IMR-90 (cell line): ENCODE measurements around the gene ORAI3. TPM values are rescaled to one million over a fixed set of nuclear protein-coding genes. Genes with fewer than 3 reads are reported as not detected.
A peak's percentile ranks its signal among the peaks of the same experiment; 100 is the strongest.

Experiments
- ATAC-seq: fragments of 200-7000 bp; cut with Tn5 transposase; 2 replicates; pipeline ENCODE4 v1.9.1; 2020; ENCODE audit warnings: low read depth, mild to moderate bottlenecking, moderate library complexity
- BruUV-seq: library from RNA; stranded (reverse); fragments of 400-500 nt; replicated peaks from 2 replicates; lab custom pipeline; 2021; lab: Mats Ljungman, UMichigan
- CTCF ChIA-PET: fragments of 300-600 bp; formaldehyde crosslinking; extraction: SDS; loops from one replicate; lab custom pipeline; 2021; ENCODE audit warnings: antibody characterized with exemption; lab: Yijun Ruan, JAX
- POLR2A ChIA-PET: fragments of 300-600 bp; sonication (Branson Sonifier 250); formaldehyde crosslinking; loops from one replicate; lab custom pipeline; 2022; ENCODE audit warnings: antibody characterized with exemption; ENCODE audit not compliant: unreplicated experiment; lab: Charles Lee
- DNase-seq: peaks from one replicate; pipeline ENCODE4 v3.0.0; 2013
- H2AFZ ChIP-seq: replicated peaks from 2 replicates; pipeline ENCODE3; 2013; ENCODE audit warnings: low read length, mild to moderate bottlenecking; ENCODE audit not compliant: poor library complexity
- H2AK5ac ChIP-seq: 2 replicates; pipeline ENCODE4 v1.6.1; 2013; ENCODE audit warnings: low read depth, low read length, inconsistent platforms
- H2AK9ac ChIP-seq: replicated peaks from 2 replicates; pipeline ENCODE3; 2013; ENCODE audit warnings: mild to moderate bottlenecking, low read depth, low read length, moderate library complexity; ENCODE audit not compliant: poor library complexity
- H2BK120ac ChIP-seq: 2 replicates; pipeline ENCODE4 v1.6.1; 2013; ENCODE audit warnings: low read depth, low read length, inconsistent platforms
- H2BK15ac ChIP-seq: 3 replicates; pipeline ENCODE4 v1.6.1; 2013; ENCODE audit warnings: low read depth, low read length, inconsistent platforms
- H2BK20ac ChIP-seq: 2 replicates; pipeline ENCODE4 v1.6.1; 2013; ENCODE audit warnings: low read depth, mild to moderate bottlenecking, inconsistent platforms, low read length, moderate library complexity
- H2BK5ac ChIP-seq: 2 replicates; pipeline ENCODE4 v1.6.1; 2013; ENCODE audit warnings: mild to moderate bottlenecking, low read depth, low read length, inconsistent platforms; ENCODE audit not compliant: poor library complexity, severe bottlenecking
- H3K14ac ChIP-seq: replicated peaks from 2 replicates; pipeline ENCODE4 v1.6.1; 2013; ENCODE audit warnings: low read depth, low read length, inconsistent platforms
- H3K18ac ChIP-seq: 2 replicates; pipeline ENCODE4 v1.6.1; 2013; ENCODE audit warnings: low read depth, low read length, control low read depth
- H3K23ac ChIP-seq: 2 replicates; pipeline ENCODE4 v1.6.1; 2013; ENCODE audit warnings: low read depth, low read length, inconsistent platforms
- H3K27ac ChIP-seq: 2 replicates; pipeline ENCODE4 v1.5.1; 2013; ENCODE audit warnings: mild to moderate bottlenecking, control low read depth, low read length; ENCODE audit not compliant: insufficient read depth
- H3K27me3 ChIP-seq: 2 replicates; pipeline ENCODE4 v1.6.1; 2013; ENCODE audit warnings: low read length; ENCODE audit not compliant: control insufficient read depth, insufficient read depth
- H3K36me3 ChIP-seq: 2 replicates; pipeline ENCODE4 v1.6.1; 2013; ENCODE audit warnings: low read length, mixed read lengths; ENCODE audit not compliant: control insufficient read depth, insufficient read depth
- H3K4ac ChIP-seq: 2 replicates; pipeline ENCODE4 v1.6.1; 2013; ENCODE audit warnings: low read depth, low read length, inconsistent platforms
- H3K4me1 ChIP-seq: 2 replicates; pipeline ENCODE4 v1.6.1; 2013; ENCODE audit warnings: low read length, mixed read lengths; ENCODE audit not compliant: control insufficient read depth, insufficient read depth
- H3K4me2 ChIP-seq: 2 replicates; pipeline ENCODE4 v1.6.1; 2013; ENCODE audit warnings: low read depth, mild to moderate bottlenecking, control low read depth, low read length, moderate library complexity
- H3K4me3 ChIP-seq: 2 replicates; pipeline ENCODE4 v1.5.1; 2013; ENCODE audit warnings: low read depth, mild to moderate bottlenecking, control low read depth, low read length, moderate library complexity; ENCODE audit not compliant: insufficient read depth
- H3K56ac ChIP-seq: 2 replicates; pipeline ENCODE4 v1.6.1; 2013; ENCODE audit warnings: low read length, inconsistent platforms; ENCODE audit not compliant: insufficient read depth; ENCODE audit errors: extremely low read depth
- H3K79me1 ChIP-seq, 2 experiments: 2 replicates each; pipeline ENCODE4 v1.6.1; 2013; ENCODE audit warnings: low read length in 2 of 2, inconsistent platforms in 1 of 2, low read depth in 1 of 2
- H3K9ac ChIP-seq: 2 replicates; pipeline ENCODE4 v1.6.1; 2013; ENCODE audit warnings: low read depth, low read length, control low read depth
- H3K9me1 ChIP-seq: 2 replicates; pipeline ENCODE4 v1.6.1; 2013; ENCODE audit warnings: low read length, inconsistent platforms; ENCODE audit not compliant: insufficient read depth
- H3K9me3 ChIP-seq: 2 replicates; pipeline ENCODE4 v1.6.1; 2013; ENCODE audit warnings: low read length; ENCODE audit not compliant: control insufficient read depth, insufficient read depth
- H4K20me1 ChIP-seq: 2 replicates; pipeline ENCODE4 v1.6.1; 2013; ENCODE audit warnings: low read length, inconsistent platforms; ENCODE audit not compliant: insufficient read depth
- H4K5ac ChIP-seq: 2 replicates; pipeline ENCODE4 v1.6.1; 2013; ENCODE audit warnings: mild to moderate bottlenecking, low read depth, low read length, control low read depth
- H4K8ac ChIP-seq, 2 experiments: 2 replicates each; pipeline ENCODE4 v1.6.1; 2013; ENCODE audit warnings: low read depth in 2 of 2, low read length in 2 of 2, control low read depth in 1 of 2, inconsistent platforms in 1 of 2
- H4K91ac ChIP-seq: 2 replicates; pipeline ENCODE4 v1.6.1; 2013; ENCODE audit warnings: low read depth, low read length, inconsistent platforms; ENCODE audit not compliant: insufficient read depth
- BHLHE40 ChIP-seq: fragments of 150-350 bp; IDR thresholded peaks from 2 replicates; pipeline ENCODE4 v1.6.1; 2016; ENCODE audit warnings: mild to moderate bottlenecking, low read depth, low read length
- CEBPB ChIP-seq: IDR thresholded peaks from 2 replicates; pipeline ENCODE4 v1.6.1; 2012; ENCODE audit warnings: low read depth, low read length, improper control_type of control experiment
- CHD1 ChIP-seq: IDR thresholded peaks from 2 replicates; pipeline ENCODE4 v1.6.1; 2012; ENCODE audit warnings: low read depth, low read length, improper control_type of control experiment
- MAFK ChIP-seq: IDR thresholded peaks from 2 replicates; pipeline ENCODE4 v1.6.1; 2012; ENCODE audit warnings: low read depth, low read length, improper control_type of control experiment
- MAZ ChIP-seq: IDR thresholded peaks from 2 replicates; pipeline ENCODE4 v1.6.1; 2012; ENCODE audit warnings: low read depth, mild to moderate bottlenecking, low read length, improper control_type of control experiment, moderate library complexity, borderline replicate concordance
- POLR2A ChIP-seq: IDR thresholded peaks from 2 replicates; pipeline ENCODE4 v1.6.1; 2012; ENCODE audit warnings: mild to moderate bottlenecking, low read depth, low read length
- RAD21 ChIP-seq: IDR thresholded peaks from 2 replicates; pipeline ENCODE4 v1.6.1; 2012; ENCODE audit warnings: low read length, improper control_type of control experiment
- RCOR1 ChIP-seq: IDR thresholded peaks from 2 replicates; pipeline ENCODE4 v1.6.1; 2012; ENCODE audit warnings: mild to moderate bottlenecking, low read length, improper control_type of control experiment; ENCODE audit not compliant: insufficient replicate concordance
- RFX5 ChIP-seq: IDR thresholded peaks from 2 replicates; pipeline ENCODE4 v1.8.0; 2012; ENCODE audit warnings: low read depth, mild to moderate bottlenecking, low read length, moderate library complexity
- SMC3 ChIP-seq: fragments of 150-350 bp; IDR thresholded peaks from 2 replicates; pipeline ENCODE4 v1.6.1; 2016; ENCODE audit warnings: low read depth, mild to moderate bottlenecking, antibody characterized with exemption, low read length, moderate library complexity
- USF2 ChIP-seq: fragments of 150-350 bp; IDR thresholded peaks from 2 replicates; pipeline ENCODE4 v1.6.1; 2017; ENCODE audit warnings: mild to moderate bottlenecking, antibody characterized with exemption, low read length, low read depth
- WGBS, 2 experiments: methylation state at CpG; one replicate each; pipeline versions ENCODE4 v1.1.5 to v1.1.7; 2013; ENCODE audit warnings: missing lambda C conversion rate in 2 of 2; ENCODE audit not compliant: insufficient read length in 1 of 2; ENCODE audit errors: extremely low coverage in 2 of 2; 5-methylcytosine and 5-hydroxymethylcytosine counted together
- dilution Hi-C: fragments of 300-500 bp; cut with HindIII; formaldehyde crosslinking; loops from one replicate; pipeline ENCODE4 v1.14.3; 2018; ENCODE audit warnings: low sequenced_read_pairs; ENCODE audit not compliant: unreplicated experiment
- in situ Hi-C: fragments of 300-500 bp; cut with MboI; formaldehyde crosslinking; loops from 3 replicates; pipeline ENCODE4 v1.14.3; 2019; ENCODE audit warnings: low sequenced_read_pairs, inconsistent platforms, mixed read lengths
- intact Hi-C: fragments of 100-400 bp; cut with micrococcal nuclease; formaldehyde crosslinking; loops from 2 replicates; pipeline ENCODE4 v1.10.0; 2022
- polyA plus RNA-seq, 3 experiments: library from polyadenylated mRNA; depleted of rRNA; stranded (reverse); fragments of >200 nt; gene quantifications; 2 replicates each; pipeline ENCODE4 v1.2.3, GENCODE V29; 2012; ENCODE audit warnings: low replicate concordance in 1 of 3
- total RNA-seq: library from RNA; depleted of rRNA; stranded (reverse); fragments of >200 nt; gene quantifications from 2 replicates; pipeline ENCODE4 v1.2.3, GENCODE V29; 2012
- TF ChIP-seq, protein P1 (sequence below): conservative IDR thresholded peaks from 2 replicates; pipeline ENCODE4 v1.5.1; 2012; ENCODE audit warnings: mild to moderate bottlenecking, low read depth, low read length, improper control_type of control experiment
- TF ChIP-seq, protein P2 (sequence below): fragments of 150-350 bp; IDR thresholded peaks from 2 replicates; pipeline ENCODE4 v1.6.1; 2016; ENCODE audit warnings: low read depth, mild to moderate bottlenecking, low read length, moderate library complexity, borderline replicate concordance

Gene ORAI3
- total and polyA plus RNA-seq, 2 of the 4 experiments (the other 2 are of a cell fraction), result 6.8 to 16.9 TPM

DNA sequence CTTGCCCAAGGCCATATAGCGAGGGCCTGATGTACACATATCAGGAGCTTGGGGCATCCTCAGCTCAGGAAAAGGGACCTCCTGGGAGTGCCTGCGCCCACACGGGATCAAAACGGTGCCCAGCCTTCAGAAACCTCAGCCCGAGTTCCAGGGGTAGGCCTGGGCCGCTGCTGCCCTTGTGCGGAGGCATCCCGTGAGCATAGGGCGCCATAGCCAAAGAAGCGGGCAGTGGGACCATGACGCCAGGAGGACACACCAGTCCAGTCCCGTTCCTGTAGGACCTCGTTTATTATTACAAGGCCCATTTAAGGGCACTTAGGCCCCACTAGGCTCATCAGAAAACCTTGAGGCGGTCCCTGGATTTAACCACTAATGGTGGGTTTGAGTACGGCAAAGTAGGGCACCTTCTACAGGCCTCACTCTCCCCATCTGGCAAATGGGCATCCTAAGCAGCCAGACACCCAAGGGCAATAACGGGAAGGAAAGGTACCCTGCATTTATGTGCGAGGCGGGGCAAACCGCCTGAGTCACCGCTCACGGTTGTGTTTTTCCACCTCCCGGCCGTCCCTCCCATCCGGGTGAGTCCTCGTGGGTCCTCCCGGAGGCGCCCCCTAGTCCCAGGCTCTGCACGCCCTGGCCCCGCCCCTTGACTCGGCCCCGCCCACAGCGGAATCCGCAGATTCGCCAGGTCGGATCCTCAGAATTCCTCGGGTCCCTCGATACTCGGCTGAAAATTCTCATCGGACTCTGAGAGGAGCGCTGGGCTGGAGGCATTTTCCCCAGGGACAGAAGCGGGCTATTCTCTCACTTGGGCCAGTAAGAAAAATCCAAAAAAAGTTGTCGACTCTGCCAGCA is 8.0 kb downstream of the ORAI3 start:
- Histone ChIP-seq H2BK15ac (peak overlapping the region; percentile 88; the same call in 1 of the 3 replicates), H3K27me3 (no peaks in the 10 kb centered on the region), H3K4ac (peak overlapping the region; percentile 98), H3K9me3 (no peaks in the 10 kb centered on the region), H2BK120ac (peak overlapping the region; percentile 89), H2BK5ac (peak overlapping the region; percentile 89), H3K9me1 (no peaks in the 10 kb centered on the region; the same call in 1 of the 2 replicates), H3K4me3 (peak overlapping the region; percentile 61), H2BK20ac (peak overlapping the region; percentile 6; the same call in 1 of the 2 replicates), H3K56ac (peak overlapping the region; percentile 99), H3K4me2 (peak overlapping the region; percentile 73), H3K36me3 (peaks cover 23% of the 10 kb centered on the region), H3K23ac (peak overlapping the region; percentile 94; the same call in 1 of the 2 replicates), H4K8ac (peak overlapping the region; percentile 95 to 98), H3K27ac (peak overlapping the region; percentile 93), H3K14ac (peak overlapping the region; percentile 96), H2AK5ac (peak overlapping the region; percentile 68; the same call in 1 of the 2 replicates), H4K91ac (peak overlapping the region; percentile 92), H3K4me1 (peaks cover 6% of the 10 kb centered on the region), H4K20me1 (peaks cover 12% of the 10 kb centered on the region; the same call in 1 of the 2 replicates), H3K79me1 (peaks cover 33 to 40% of the 10 kb centered on the region in 2 experiments), H3K18ac (peak overlapping the region; percentile 66), H2AK9ac (peak overlapping the region; percentile 94), H4K5ac (peak overlapping the region; percentile 81), H3K9ac (peak overlapping the region; percentile 95), H2AFZ (peak overlapping the region; percentile 99)
- DNase-seq, result peak; percentile 81
- WGBS, 2 experiments, result 23% methylated on average over 20 of the region's 42 CpGs; no CpG with 5 or more reads in 1 of the 2 experiments
- in situ Hi-C loops (no loop called here), dilution Hi-C loops (no loop called here), intact Hi-C loops (loop anchor here (1.0 to 10.0 kb wide), 3 partner anchors 118 to 908 kb away; partner anchors contain the start of genes ZNF646 and ZNF668)
- no TSS peak for BruUV-seq
- ATAC-seq, result peak; percentile 73
- CTCF ChIA-PET, result interaction anchor here (0.6 kb wide), 1 partner anchor 511 kb away, joined by 3 read pairs; no protein-coding TSS in a partner anchor
- POLR2A ChIA-PET, result no interaction called here
- TF ChIP-seq BHLHE40 (no peak), USF2 (no peak), CEBPB (no peak), RCOR1 (peak; percentile 85), RAD21 (no peak), POLR2A (no peak), MAZ (peak; percentile 76; the same call in 1 of the 2 replicates), MAFK (no peak), SMC3 (no peak), RFX5 (no peak), CHD1 (no peak)
- TF ChIP-seq, protein P1, sequence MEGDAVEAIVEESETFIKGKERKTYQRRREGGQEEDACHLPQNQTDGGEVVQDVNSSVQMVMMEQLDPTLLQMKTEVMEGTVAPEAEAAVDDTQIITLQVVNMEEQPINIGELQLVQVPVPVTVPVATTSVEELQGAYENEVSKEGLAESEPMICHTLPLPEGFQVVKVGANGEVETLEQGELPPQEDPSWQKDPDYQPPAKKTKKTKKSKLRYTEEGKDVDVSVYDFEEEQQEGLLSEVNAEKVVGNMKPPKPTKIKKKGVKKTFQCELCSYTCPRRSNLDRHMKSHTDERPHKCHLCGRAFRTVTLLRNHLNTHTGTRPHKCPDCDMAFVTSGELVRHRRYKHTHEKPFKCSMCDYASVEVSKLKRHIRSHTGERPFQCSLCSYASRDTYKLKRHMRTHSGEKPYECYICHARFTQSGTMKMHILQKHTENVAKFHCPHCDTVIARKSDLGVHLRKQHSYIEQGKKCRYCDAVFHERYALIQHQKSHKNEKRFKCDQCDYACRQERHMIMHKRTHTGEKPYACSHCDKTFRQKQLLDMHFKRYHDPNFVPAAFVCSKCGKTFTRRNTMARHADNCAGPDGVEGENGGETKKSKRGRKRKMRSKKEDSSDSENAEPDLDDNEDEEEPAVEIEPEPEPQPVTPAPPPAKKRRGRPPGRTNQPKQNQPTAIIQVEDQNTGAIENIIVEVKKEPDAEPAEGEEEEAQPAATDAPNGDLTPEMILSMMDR, result 0 out of 2 replicates have a peak, but pooled peaks have one; percentile 24
- TF ChIP-seq, protein P2, sequence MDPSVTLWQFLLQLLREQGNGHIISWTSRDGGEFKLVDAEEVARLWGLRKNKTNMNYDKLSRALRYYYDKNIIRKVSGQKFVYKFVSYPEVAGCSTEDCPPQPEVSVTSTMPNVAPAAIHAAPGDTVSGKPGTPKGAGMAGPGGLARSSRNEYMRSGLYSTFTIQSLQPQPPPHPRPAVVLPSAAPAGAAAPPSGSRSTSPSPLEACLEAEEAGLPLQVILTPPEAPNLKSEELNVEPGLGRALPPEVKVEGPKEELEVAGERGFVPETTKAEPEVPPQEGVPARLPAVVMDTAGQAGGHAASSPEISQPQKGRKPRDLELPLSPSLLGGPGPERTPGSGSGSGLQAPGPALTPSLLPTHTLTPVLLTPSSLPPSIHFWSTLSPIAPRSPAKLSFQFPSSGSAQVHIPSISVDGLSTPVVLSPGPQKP, result no peak
